GM21423 (cell line): Measurements from ENCODE around the gene GJA9.

Source experiments
- ATAC-seq: cut with Tn5 transposase; IDR thresholded peaks from one replicate; pipeline ENCODE4 v1.9.1; 2021; ENCODE audit warnings: mild to moderate bottlenecking, moderate library complexity; ENCODE audit not compliant: unreplicated experiment

The GJA9 gene

DNA sequence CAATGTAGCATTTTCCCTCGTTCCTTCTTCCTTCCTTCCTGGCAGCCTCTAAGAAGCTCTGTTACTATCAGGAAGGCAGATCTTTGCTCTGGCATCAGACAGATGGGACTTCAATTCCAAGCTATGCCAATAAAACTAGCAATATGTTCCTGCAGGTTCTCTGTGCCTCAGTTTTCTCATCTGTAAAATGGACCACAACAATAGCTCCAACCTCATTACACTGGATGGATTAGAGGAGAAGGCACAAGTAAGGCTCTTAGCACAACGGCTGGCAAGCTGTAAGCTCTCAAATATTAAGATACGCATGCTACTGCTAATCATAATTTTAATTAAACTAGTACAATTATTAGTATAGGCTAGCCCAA is 49.0 kb downstream of the GJA9 start:
- ATAC-seq, result no peak

GRCh38 chr1:38831731-38832369 is 49.5 kb downstream of the GJA9 start:
- no peak for ATAC-seq

DNA sequence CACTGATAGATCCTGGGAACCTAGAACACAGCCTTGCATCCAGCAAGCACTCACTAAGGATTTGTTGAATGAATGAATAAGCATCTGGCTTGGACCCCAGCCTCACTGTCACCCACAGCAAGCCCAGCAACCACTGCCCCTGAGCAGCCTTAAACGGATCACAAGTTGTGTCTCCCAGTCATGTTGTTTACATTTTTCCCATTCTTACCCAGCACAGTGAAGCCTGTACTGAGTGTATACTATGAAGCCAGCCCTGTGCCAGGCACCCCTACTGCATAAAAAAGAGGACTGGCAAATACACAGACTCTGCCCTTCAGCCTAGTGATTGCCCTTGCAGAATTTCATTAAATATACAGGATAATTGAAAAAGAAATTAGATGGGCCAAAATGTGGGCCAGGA is 52.0 kb downstream of the GJA9 start:
- no peak for ATAC-seq

GRCh38 chr1:38827318-38827717 is 54.1 kb downstream of the GJA9 start:
- no peak for ATAC-seq

DNA sequence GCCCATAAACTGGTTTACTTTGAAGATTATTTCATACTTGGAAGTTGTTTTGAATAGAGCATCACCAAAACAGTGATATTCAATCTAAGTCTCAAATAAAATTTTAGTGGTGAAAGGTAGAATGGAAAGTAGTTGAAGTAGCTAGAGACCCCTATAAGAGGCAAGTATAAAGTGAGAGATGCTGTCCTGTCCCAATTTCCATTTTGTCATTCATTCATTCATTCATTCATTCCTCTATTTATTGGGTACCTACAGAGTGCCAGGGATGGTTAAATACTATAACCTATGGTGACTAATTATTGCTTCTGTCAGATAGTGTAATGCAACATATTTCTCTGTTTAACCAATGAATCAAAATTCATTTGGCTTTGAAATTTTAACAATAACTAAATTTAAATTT is 54.5 kb downstream of the GJA9 start:
- no peak for ATAC-seq

GRCh38 chr1:38826262-38826661 is 55.1 kb downstream of the GJA9 start:
- ATAC-seq, result no peak
